DMS79 (cell line): Measurements from ENCODE around the gene REXO5.
"Not testable (repeated sequence)": the region's sequence is repeated elsewhere in the genome, so short reads cannot be mapped to it uniquely, and the experiment has no call there.

ENCODE experiments used
- DNase-seq: peaks from one replicate; lab custom pipeline; 2025; lab: John Stamatoyannopoulos, UW

Gene REXO5

GRCh38 chr16:20806168-20807050 lies at the start of gene REXO5, which contains the start of gene ERI2:
REXO5 (plus strand) TSS chr16:20806527; CDS start chr16:20806954, 427 bp downstream.
ERI2 (minus strand) TSS chr16:20806472; CDS start chr16:20806430, 42 bp downstream.
- DNase-seq, result peak; percentile 93

- DNase-seq, result no peak
Observed at GRCh38 chr16:20760346-20760745, 46.0 kb upstream of the REXO5 start.

GRCh38 chr16:20761175-20761574 lies 45.2 kb upstream of the REXO5 start:
- no peak for DNase-seq

GRCh38 chr16:20762404-20763123 lies 43.8 kb upstream of the REXO5 start:
- no peak for DNase-seq

GRCh38 chr16:20763461-20764232 lies 42.7 kb upstream of the REXO5 start, which contains the start of gene ACSM3:
ACSM3 (plus strand) TSS chr16:20764014; CDS start chr16:20770035, 6,021 bp downstream.
- no peak for DNase-seq

GRCh38 chr16:20764448-20764847 lies 41.9 kb upstream of the REXO5 start:
- not testable (repeated sequence) for DNase-seq

- no peak for DNase-seq
Observed at GRCh38 chr16:20765732-20766131, 40.6 kb upstream of the REXO5 start.

GRCh38 chr16:20766294-20766693 lies 40.0 kb upstream of the REXO5 start:
- no peak for DNase-seq

- no peak for DNase-seq
Observed at GRCh38 chr16:20767577-20767976, 38.8 kb upstream of the REXO5 start.

- no peak for DNase-seq
Observed at GRCh38 chr16:20768121-20768520, 38.2 kb upstream of the REXO5 start.

- DNase-seq, result no peak
Observed at GRCh38 chr16:20768818-20769217, 37.5 kb upstream of the REXO5 start.

- DNase-seq, result no peak
Observed at GRCh38 chr16:20773679-20774078, 32.6 kb upstream of the REXO5 start.

- DNase-seq, result no peak
Observed at GRCh38 chr16:20774703-20775362, 31.5 kb upstream of the REXO5 start.

- no peak for DNase-seq
Observed at GRCh38 chr16:20781697-20782096, 24.6 kb upstream of the REXO5 start.

GRCh38 chr16:20782470-20782869 lies 23.9 kb upstream of the REXO5 start:
- no peak for DNase-seq

- DNase-seq, result no peak
Observed at GRCh38 chr16:20784204-20784603, 22.1 kb upstream of the REXO5 start.

GRCh38 chr16:20789130-20789529 lies 17.2 kb upstream of the REXO5 start:
- no peak for DNase-seq

- no peak for DNase-seq
Observed at GRCh38 chr16:20791923-20792612, 14.3 kb upstream of the REXO5 start.

- DNase-seq, result no peak
Observed at GRCh38 chr16:20798364-20798763, 8.0 kb upstream of the REXO5 start.

GRCh38 chr16:20799599-20799998 lies 6.7 kb upstream of the REXO5 start:
- no peak for DNase-seq

- DNase-seq, result no peak
Observed at GRCh38 chr16:20801278-20801677, 5.0 kb upstream of the REXO5 start.
